ENCODE results near the gene KCNN3. TPM values are rescaled to one million over a fixed set of nuclear protein-coding genes. Genes with fewer than 3 reads are reported as not detected.
A peak's percentile ranks its signal among the peaks of the same experiment; 100 is the strongest.

The KCNN3 gene
- total and polyA plus RNA-seq, 2 of the 8 experiments (the other 6 are each of a cell fraction or from before 2014, with no cell fraction given), result 2.8 to 3.7 TPM

- Histone ChIP-seq H2BK20ac (ENCODE audit: low read length) (no peak overlapping the region), H3K36me3 (ENCODE audit: control insufficient read depth in 2 of 4, insufficient read depth in 4 of 4, low read length in 3 of 4) (no peaks in the 10 kb centered on the region), H3K4ac (replicated peaks; ENCODE audit: insufficient read length, low read depth, low read length) (peak overlapping the region; percentile 3), H3K79me2 (ENCODE audit: control insufficient read depth in 1 of 2, insufficient read depth in 2 of 2, low read length in 2 of 2) (no peaks in the 10 kb centered on the region), H3K14ac (ENCODE audit: insufficient read length) (no peak overlapping the region), H3K27ac (ENCODE audit: low read depth, low read length) (no peak overlapping the region), H3K9me3 (ENCODE audit: insufficient read depth in 2 of 2, low read depth in 1 of 2, low read length in 1 of 2) (no peaks in the 10 kb centered on the region), H2BK12ac (ENCODE audit: low read depth, low read length) (no peak overlapping the region), H4K91ac (replicated peaks; ENCODE audit: insufficient read length, low read length) (no peak overlapping the region), H4K5ac (ENCODE audit: insufficient read length, low read depth, low read length) (no peak overlapping the region), H3K23me2 (ENCODE audit: low read depth, low read length) (no peaks in the 10 kb centered on the region), H3K27me3 (replicated peaks in 1 of 4; ENCODE audit: control insufficient read depth in 3 of 4, extremely low read depth in 1 of 4, insufficient read depth in 3 of 4, low read length in 3 of 4) (no peaks in the 10 kb centered on the region), H3K23ac (ENCODE audit: insufficient read length) (no peak overlapping the region), H4K20me1 (replicated peaks in 1 of 2; ENCODE audit: control insufficient read depth in 1 of 2, insufficient read depth in 2 of 2, low read length in 2 of 2) (peaks cover 0 to 1% of the 10 kb centered on the region in 2 experiments), H2AFZ (ENCODE audit: low read length) (no peak overlapping the region), H3K56ac (replicated peaks; ENCODE audit: insufficient read length, low read depth, low read length) (no peak overlapping the region), H3K9ac (replicated peaks in 1 of 4; ENCODE audit: extremely low read depth in 1 of 4, low read depth in 3 of 4, low read length in 3 of 4) (no peak overlapping the region), H3K4me1 (replicated peaks in 1 of 4; ENCODE audit: control insufficient read depth in 3 of 4, insufficient read depth in 4 of 4, low read length in 3 of 4) (peaks cover 3 to 25% (median 7%) of the 10 kb centered on the region in 4 experiments; a peak in 6 of 7 replicates), H3K4me2 (ENCODE audit: insufficient read depth in 1 of 2, low read depth in 2 of 2, low read length in 2 of 2) (no peak overlapping the region), H3K18ac (ENCODE audit: extremely low read depth, low read length) (no peak overlapping the region), H2BK120ac (replicated peaks; ENCODE audit: low read depth, low read length) (no peak overlapping the region), H2BK15ac (ENCODE audit: low read length) (0 out of 2 replicates have a peak overlapping the region, but pooled peaks have one; percentile 61), H2AK5ac (ENCODE audit: low read depth, low read length) (no peak overlapping the region), H4K8ac (ENCODE audit: extremely low read depth, insufficient read depth, low read length) (peak overlapping the region; percentile 31; the same call in 1 of the 2 replicates), H3K4me3 (ENCODE audit: extremely low read depth in 1 of 4, insufficient read depth in 2 of 4, low read depth in 3 of 4, low read length in 4 of 4) (no peak overlapping the region), H2BK5ac (ENCODE audit: low read depth, low read length) (no peak overlapping the region), H3K79me1 (ENCODE audit: low read depth, low read length) (no peaks in the 10 kb centered on the region)
- WGBS, 2 experiments (ENCODE audit: extremely low coverage in 1 of 2, insufficient coverage in 1 of 2, insufficient read length in 1 of 2, insufficient replicate concordance in 2 of 2, low coverage in 1 of 2, low lambda C conversion rate in 2 of 2, missing lambda C conversion rate in 1 of 2), result 85% methylated on average over 15 of the region's 15 CpGs; no CpG with 5 or more reads in 1 of the 2 experiments
- TF ChIP-seq SP4 (IDR thresholded peaks at IDR 0.05; ENCODE audit: low read length) (no peak), BRCA1 (IDR thresholded peaks at IDR 0.05; ENCODE audit: low read depth, low read length) (no peak), RBBP5 (IDR thresholded peaks at IDR 0.05; ENCODE audit: borderline replicate concordance, low read depth, low read length) (no peak), SRF (IDR thresholded peaks at IDR 0.05; ENCODE audit: low read depth, low read length) (no peak), CTBP2 (IDR thresholded peaks at IDR 0.05; ENCODE audit: borderline replicate concordance, insufficient read depth, insufficient read length, low read length) (no peak), E2F6 (IDR thresholded peaks at IDR 0.05) (no peak), SIN3A (conservative IDR thresholded peaks at IDR 0.05 in 1 of 2, IDR thresholded peaks at IDR 0.05 in 1 of 2; ENCODE audit: low read depth in 1 of 2, low read length in 2 of 2) (no peak), RNF2 (IDR thresholded peaks at IDR 0.05; ENCODE audit: borderline replicate concordance, low read depth, low read length, missing control alignments, poor library complexity, severe bottlenecking) (no peak), BACH1 (IDR thresholded peaks at IDR 0.05; ENCODE audit: low read length) (no peak), POU5F1 (IDR thresholded peaks at IDR 0.05; ENCODE audit: low read depth, low read length) (no peak), CHD1 (IDR thresholded peaks at IDR 0.05; ENCODE audit: low read depth, low read length) (no peak)
- ChIA-PET CTCF (ENCODE audit: partially characterized antibody) (interaction anchor here (0.8 to 1.7 kb wide), 7 partner anchors 12 to 149 kb away, joined by 3 to 7 read pairs (median 3); no protein-coding TSS in a partner anchor), POLR2A (ENCODE audit: partially characterized antibody) (no interaction called here)
- no peak for DNase-seq (ENCODE audit: low read depth in 1 of 2, low spot score in 2 of 2)
- FAIRE-seq, result no peak
Observed at GRCh38 chr1:154843636-154844296, 26.3 kb downstream of the KCNN3 start.
